H1 (cell line): ENCODE data around the gene CDK9. TPM values are rescaled to one million over a fixed set of nuclear protein-coding genes. Genes with fewer than 3 reads are reported as not detected.

ENCODE experiments used
- ASH2L ChIP-seq: fragments of 200-600, 300-600 bp; sonication (generic); IDR thresholded peaks from one replicate; pipeline ENCODE4 v1.7.1; 2017; ENCODE audit warnings: low read length
- BCL11A ChIP-seq, 2 experiments: IDR thresholded peaks; one replicate each; pipeline ENCODE4 v1.6.1; 2011; ENCODE audit warnings: low read depth in 2 of 2, low read length in 2 of 2, mild to moderate bottlenecking in 2 of 2
- EP300 ChIP-seq, 2 experiments: IDR thresholded peaks; 1 replicate in 1 of 2; 2 replicates in 1 of 2; pipeline ENCODE4 v1.6.1; 2011 to 2012; ENCODE audit warnings: low read depth in 2 of 2, low read length in 2 of 2, mild to moderate bottlenecking in 2 of 2, borderline replicate concordance in 1 of 2, inconsistent platforms in 1 of 2, moderate library complexity in 1 of 2
- EZH2 ChIP-seq: fragments of 200-600 bp; sonication (generic); IDR thresholded peaks from 2 replicates; pipeline ENCODE4 v1.7.1; 2012; ENCODE audit warnings: low read depth, mild to moderate bottlenecking, moderate library complexity, low read length, inconsistent platforms; ENCODE audit not compliant: severe bottlenecking
- HDAC2 ChIP-seq, 2 experiments: fragments of 300-600 bp in 1 of 2; sonication (generic) in 1 of 2; IDR thresholded peaks; 2 replicates each; pipeline ENCODE4 v1.6.1; 2011 to 2012; ENCODE audit warnings: low read depth in 2 of 2, low read length in 2 of 2, mild to moderate bottlenecking in 2 of 2, moderate library complexity in 2 of 2, borderline replicate concordance in 1 of 2, inconsistent platforms in 1 of 2
- KDM5A ChIP-seq: fragments of 200-600 bp; IDR thresholded peaks from 2 replicates; pipeline ENCODE4 v1.7.1; 2012; ENCODE audit warnings: mild to moderate bottlenecking, low read length, inconsistent platforms, mixed read lengths
- MAFK ChIP-seq: IDR thresholded peaks from 2 replicates; pipeline ENCODE4 v1.6.1; 2012; ENCODE audit warnings: low read depth, mild to moderate bottlenecking, improper control_type of control experiment, low read length
- POLR2AphosphoS5 ChIP-seq: IDR thresholded peaks from 2 replicates; pipeline ENCODE4 v1.6.1; 2011; ENCODE audit warnings: low read depth, low read length
- SAP30 ChIP-seq: fragments of 300-600 bp; sonication (generic); IDR thresholded peaks from 2 replicates; pipeline ENCODE4 v1.7.1; 2012; ENCODE audit warnings: low read length, moderate library complexity, mild to moderate bottlenecking, inconsistent platforms; ENCODE audit not compliant: insufficient read depth, insufficient replicate concordance
- SIN3A ChIP-seq, 2 experiments: IDR thresholded peaks in 1 of 2; conservative IDR thresholded peaks in 1 of 2; 2 replicates each; pipeline ENCODE4 v1.6.1; 2011 to 2012; ENCODE audit warnings: low read length in 2 of 2, improper control_type of control experiment in 1 of 2, low read depth in 1 of 2, mild to moderate bottlenecking in 1 of 2
- SIX5 ChIP-seq: IDR thresholded peaks from 2 replicates; pipeline ENCODE4 v1.6.1; 2011; ENCODE audit warnings: mild to moderate bottlenecking, low read depth, low read length
- TAF7 ChIP-seq: optimal IDR thresholded peaks from 2 replicates; pipeline ENCODE3; 2011; ENCODE audit warnings: low read depth, mild to moderate bottlenecking, inconsistent platforms, low read length, moderate library complexity, borderline replicate concordance
- TBP ChIP-seq: IDR thresholded peaks from 2 replicates; pipeline ENCODE4 v1.6.1; 2011; ENCODE audit warnings: low read depth, low read length, improper control_type of control experiment
- polyA plus RNA-seq, 7 experiments: library from polyadenylated mRNA; depleted of rRNA in 3 of 7; stranded (reverse) in 5 of 7; unstranded in 2 of 7; fragments of >200 nt in 5 of 7; fragments of 200-250 nt in 2 of 7; gene quantifications; 1 replicate in 5 of 7; 2 replicates in 1 of 7; 4 replicates in 1 of 7; pipeline versions ENCODE4 v1.2.1 to v1.2.3, GENCODE V29; 2011 to 2013; ENCODE audit warnings: missing spikeins in 2 of 7, mixed read lengths in 2 of 7
- total RNA-seq: library from RNA; stranded (reverse); fragmentation: NEBNext Ultra II Directional; extraction: Animal tissue kit (Norgen Biotek cat#: 25700); gene quantifications from 2 replicates; pipeline ENCODE4 v1.2.1, GENCODE V29; 2021

The CDK9 gene
- total and polyA plus RNA-seq, 2 of the 8 experiments (the other 6 are each of a cell fraction or from before 2014, with no cell fraction given) = 69.1 to 87.5 TPM

- TF ChIP-seq MAFK (no peak), SIX5 (no peak), TAF7 (no peak), BCL11A (IDR thresholded peaks at IDR 0.05; ENCODE audit: low read depth in 2 of 2, low read length in 2 of 2) (no peak), HDAC2 (IDR thresholded peaks at IDR 0.05; ENCODE audit: borderline replicate concordance in 1 of 2, low read depth in 2 of 2, low read length in 2 of 2) (peak in 1 of 2 experiments; percentile 45; a peak in 1 of 4 replicates), EZH2 (no peak), SIN3A (conservative IDR thresholded peaks at IDR 0.05 in 1 of 2, IDR thresholded peaks at IDR 0.05 in 1 of 2; ENCODE audit: low read depth in 1 of 2, low read length in 2 of 2) (peak; percentile 95 to 97; a peak in 3 of 4 replicates), POLR2AphosphoS5 (peak; percentile 42; the same call in 1 of the 2 replicates), SAP30 (no peak), KDM5A (no peak), ASH2L (peak; percentile 33), TBP (peak; percentile 57; the same call in 1 of the 2 replicates), EP300 (IDR thresholded peaks at IDR 0.05; ENCODE audit: borderline replicate concordance in 1 of 2, low read depth in 2 of 2, low read length in 2 of 2) (no peak)
Observed at GRCh38 chr9:127742435-127743088, 43.3 kb upstream of the CDK9 start (continued).
